ENCODE results near the gene ZBTB26.
"Not testable (repeated sequence)": the region's sequence is repeated elsewhere in the genome, so short reads cannot be mapped to it uniquely, and the experiment has no call there.

ZBTB26 gene

DNA sequence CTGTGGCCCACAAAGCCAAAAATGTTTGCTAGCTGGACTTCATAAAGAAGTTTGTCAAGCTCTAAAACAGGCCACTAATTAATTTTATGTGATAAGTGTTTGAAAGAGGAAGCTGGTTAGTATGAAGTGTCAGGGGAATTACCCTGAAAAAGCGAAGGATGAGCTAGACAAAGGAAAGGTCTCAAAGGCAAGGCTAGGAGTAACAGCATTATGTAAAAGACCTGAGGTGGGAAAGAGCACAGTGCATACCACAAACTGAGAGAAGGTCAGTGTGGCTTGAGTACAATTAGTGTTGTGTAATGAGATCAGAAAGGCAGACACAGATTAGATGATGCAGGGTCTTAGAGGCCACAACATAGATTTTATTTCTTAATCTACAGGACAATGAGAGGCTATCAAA lies 55.8 kb downstream of the ZBTB26 start:
- peaks cover 21% of the 10 kb centered on the region for H3K36me3 ChIP-seq (ENCODE audit: control insufficient read depth, insufficient read depth, low read length)
- no peak for DNase-seq (ENCODE audit: extremely low read depth, insufficient read length)
- TF ChIP-seq, protein P1, sequence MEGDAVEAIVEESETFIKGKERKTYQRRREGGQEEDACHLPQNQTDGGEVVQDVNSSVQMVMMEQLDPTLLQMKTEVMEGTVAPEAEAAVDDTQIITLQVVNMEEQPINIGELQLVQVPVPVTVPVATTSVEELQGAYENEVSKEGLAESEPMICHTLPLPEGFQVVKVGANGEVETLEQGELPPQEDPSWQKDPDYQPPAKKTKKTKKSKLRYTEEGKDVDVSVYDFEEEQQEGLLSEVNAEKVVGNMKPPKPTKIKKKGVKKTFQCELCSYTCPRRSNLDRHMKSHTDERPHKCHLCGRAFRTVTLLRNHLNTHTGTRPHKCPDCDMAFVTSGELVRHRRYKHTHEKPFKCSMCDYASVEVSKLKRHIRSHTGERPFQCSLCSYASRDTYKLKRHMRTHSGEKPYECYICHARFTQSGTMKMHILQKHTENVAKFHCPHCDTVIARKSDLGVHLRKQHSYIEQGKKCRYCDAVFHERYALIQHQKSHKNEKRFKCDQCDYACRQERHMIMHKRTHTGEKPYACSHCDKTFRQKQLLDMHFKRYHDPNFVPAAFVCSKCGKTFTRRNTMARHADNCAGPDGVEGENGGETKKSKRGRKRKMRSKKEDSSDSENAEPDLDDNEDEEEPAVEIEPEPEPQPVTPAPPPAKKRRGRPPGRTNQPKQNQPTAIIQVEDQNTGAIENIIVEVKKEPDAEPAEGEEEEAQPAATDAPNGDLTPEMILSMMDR (IDR thresholded peaks at IDR 0.05; ENCODE audit: insufficient read depth, low read length, poor library complexity, severe bottlenecking) = no peak
- no peak overlapping the region for H3K4me3 ChIP-seq (replicated peaks; ENCODE audit: low read depth, low read length)
- H3K27me3 ChIP-seq (replicated peaks; ENCODE audit: control insufficient read depth, insufficient read depth, low read length) = no peaks in the 10 kb centered on the region

DNA sequence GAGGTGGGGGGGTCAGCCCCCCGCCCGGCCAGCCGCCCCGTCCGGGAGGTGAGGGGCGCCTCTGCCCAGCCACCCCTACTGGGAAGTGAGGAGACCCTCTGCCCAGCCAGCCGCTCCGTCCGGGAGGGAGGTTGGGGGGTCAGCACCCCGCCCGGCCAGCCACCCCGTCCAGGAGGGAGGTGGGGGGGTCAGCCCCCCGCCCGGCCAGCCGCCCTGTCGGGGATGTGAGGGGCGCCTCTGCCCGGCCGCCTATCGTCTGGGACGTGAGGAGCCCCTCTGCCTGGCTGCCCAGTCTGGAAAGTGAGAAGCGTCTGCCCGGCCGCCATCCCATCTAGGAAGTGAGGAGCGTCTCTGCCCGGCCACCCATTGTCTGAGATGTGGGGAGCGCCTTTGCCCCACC lies 64.0 kb downstream of the ZBTB26 start:
- not testable (repeated sequence) for H3K27me3 ChIP-seq (replicated peaks; ENCODE audit: control insufficient read depth, insufficient read depth, low read length); H3K36me3 ChIP-seq (ENCODE audit: control insufficient read depth, insufficient read depth, low read length); H3K4me3 ChIP-seq (replicated peaks; ENCODE audit: low read depth, low read length); DNase-seq (ENCODE audit: extremely low read depth, insufficient read length)

DNA sequence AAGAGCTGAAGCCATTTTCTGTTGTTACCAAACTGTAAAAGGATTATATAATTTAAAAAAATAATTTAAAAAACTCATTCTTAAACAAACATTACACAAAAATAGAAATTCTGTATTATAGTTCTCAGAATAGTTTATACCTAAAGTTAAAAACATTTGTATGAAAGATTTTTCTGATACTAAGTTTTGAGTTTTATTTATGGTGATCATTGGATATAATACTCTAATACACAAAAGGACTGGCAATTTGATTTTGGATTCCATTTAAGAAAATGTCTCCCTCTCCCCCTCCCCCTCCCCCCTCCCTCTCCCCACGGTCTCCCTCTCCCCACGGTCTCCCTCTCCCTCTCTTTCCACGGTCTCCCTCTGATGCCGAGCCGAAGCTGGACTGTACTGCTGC lies 65.2 kb downstream of the ZBTB26 start:
- no peaks in the 10 kb centered on the region; the same call in 1 of the 2 replicates for H3K36me3 ChIP-seq (ENCODE audit: control insufficient read depth, insufficient read depth, low read length)
- TF ChIP-seq, protein P1 (IDR thresholded peaks at IDR 0.05; ENCODE audit: insufficient read depth, low read length, poor library complexity, severe bottlenecking) = no peak
- no peak for DNase-seq (ENCODE audit: extremely low read depth, insufficient read length)
- no peak overlapping the region for H3K4me3 ChIP-seq (replicated peaks; ENCODE audit: low read depth, low read length)
- no peaks in the 10 kb centered on the region for H3K27me3 ChIP-seq (replicated peaks; ENCODE audit: control insufficient read depth, insufficient read depth, low read length)

Data from GM06990 (cell line).